HepG2 (cell line): ENCODE measurements around the gene HNRNPF. TPM values are rescaled to one million over a fixed set of nuclear protein-coding genes. Genes with fewer than 3 reads are reported as not detected.

Source experiments
- DMTF1 ChIP-seq: sonication (generic); formaldehyde crosslinking; IDR thresholded peaks from 2 replicates; pipeline ENCODE4 v1.4.0; 2020; ENCODE audit warnings: mild to moderate bottlenecking, missing genetic modification reagents
- GATAD2A ChIP-seq: IDR thresholded peaks from 2 replicates; pipeline ENCODE4 v1.6.1; 2016
- IKZF4 ChIP-seq: sonication (generic); formaldehyde crosslinking; IDR thresholded peaks from 2 replicates; pipeline ENCODE4 v1.5.1; 2020; ENCODE audit warnings: borderline replicate concordance, mild to moderate bottlenecking, low read depth, missing genetic modification reagents; ENCODE audit errors: not compliant biosample characterization
- MIER3 ChIP-seq: IDR thresholded peaks from 2 replicates; pipeline ENCODE4 v1.6.1; 2016; ENCODE audit warnings: missing compliant biosample characterization, borderline replicate concordance
- MXD1 ChIP-seq: sonication (generic); formaldehyde crosslinking; IDR thresholded peaks from 2 replicates; pipeline ENCODE4 v1.4.0; 2020; ENCODE audit warnings: mild to moderate bottlenecking, missing genetic modification reagents
- NFKBIZ ChIP-seq: IDR thresholded peaks from 2 replicates; pipeline ENCODE4 v1.6.1; 2018; ENCODE audit warnings: missing genetic modification reagents, missing compliant biosample characterization
- PRPF4 ChIP-seq: fragments of 200-400 bp; formaldehyde crosslinking; IDR thresholded peaks from 2 replicates; pipeline ENCODE4 v1.6.1; 2016; ENCODE audit warnings: low read length, low read depth; ENCODE audit not compliant: poor library complexity, severe bottlenecking
- REXO4 ChIP-seq: sonication (generic); formaldehyde crosslinking; IDR thresholded peaks from 2 replicates; pipeline ENCODE4 v1.8.0; 2022; ENCODE audit warnings: missing genetic modification reagents, mild to moderate bottlenecking, borderline replicate concordance
- SPEN ChIP-seq: sonication (generic); formaldehyde crosslinking; IDR thresholded peaks from 2 replicates; pipeline ENCODE4 v1.5.1; 2020; ENCODE audit warnings: low read depth, mild to moderate bottlenecking, missing genetic modification reagents
- SRSF4 ChIP-seq: fragments of 200-400 bp; formaldehyde crosslinking; IDR thresholded peaks from one replicate; pipeline ENCODE4 v1.6.1; 2018; ENCODE audit warnings: mild to moderate bottlenecking, low read depth, low read length, moderate library complexity; ENCODE audit not compliant: poor library complexity, severe bottlenecking
- TIGD3 ChIP-seq: sonication (generic); formaldehyde crosslinking; IDR thresholded peaks from 2 replicates; pipeline ENCODE4 v1.5.1; 2020; ENCODE audit warnings: mild to moderate bottlenecking, missing genetic modification reagents, borderline replicate concordance
- ZBTB14 ChIP-seq: sonication (generic); formaldehyde crosslinking; IDR thresholded peaks from 2 replicates; pipeline ENCODE4 v1.4.0; 2020; ENCODE audit warnings: missing genetic modification reagents
- ZNF224 ChIP-seq: sonication (generic); formaldehyde crosslinking; IDR thresholded peaks from 2 replicates; pipeline ENCODE4 v1.5.0; 2020; ENCODE audit warnings: mild to moderate bottlenecking, missing genetic modification reagents
- ZNF225 ChIP-seq: sonication (generic); formaldehyde crosslinking; IDR thresholded peaks from 2 replicates; pipeline ENCODE4 v1.4.0; 2020; ENCODE audit warnings: mild to moderate bottlenecking, missing genetic modification reagents
- ZNF234 ChIP-seq: sonication (generic); formaldehyde crosslinking; conservative IDR thresholded peaks from 2 replicates; pipeline ENCODE4 v1.5.1; 2020; ENCODE audit warnings: mild to moderate bottlenecking, missing genetic modification reagents
- ZNF24 ChIP-seq: fragments of 450-650 bp; IDR thresholded peaks from 2 replicates; pipeline ENCODE4 v1.6.1; 2017; ENCODE audit warnings: antibody characterized with exemption, mild to moderate bottlenecking
- ZNF484 ChIP-seq: sonication (generic); formaldehyde crosslinking; IDR thresholded peaks from 2 replicates; pipeline ENCODE4 v1.5.1; 2020; ENCODE audit warnings: mild to moderate bottlenecking, low read depth, missing genetic modification reagents, borderline replicate concordance
- polyA plus RNA-seq, 8 experiments: library from polyadenylated mRNA; depleted of rRNA in 3 of 8; stranded (reverse) in 7 of 8; unstranded in 1 of 8; fragments of >200 nt; fragmentation: Illumina TruSeq in 4 of 8; extraction: Trizol in 4 of 8; gene quantifications; 2 replicates each; pipeline versions ENCODE4 v1.2.1 to v1.2.3, GENCODE V29; 2011 to 2016; ENCODE audit warnings: low read depth in 4 of 8, missing spikeins in 1 of 8, mixed read lengths in 1 of 8; ENCODE audit not compliant: insufficient read depth in 1 of 8
- total RNA-seq, 5 experiments: library from RNA; depleted of rRNA; stranded (reverse); fragments of >200 nt; fragmentation: Illumina TruSeq; extraction: Trizol; gene quantifications; 2 replicates each; pipeline ENCODE4 v1.2.3, GENCODE V29; 2016; ENCODE audit warnings: low read depth in 1 of 5
- TF ChIP-seq, protein P1 (sequence below): sonication (generic); formaldehyde crosslinking; IDR thresholded peaks from 2 replicates; pipeline ENCODE4 v1.5.1; 2020; ENCODE audit warnings: missing genetic modification reagents, mild to moderate bottlenecking, borderline replicate concordance
- TF ChIP-seq, protein P2 (sequence below): sonication (generic); formaldehyde crosslinking; IDR thresholded peaks from 2 replicates; pipeline ENCODE4 v1.4.0; 2020; ENCODE audit warnings: low read depth, missing genetic modification reagents

HNRNPF gene
- total and polyA plus RNA-seq, 2 of the 13 experiments (the other 11 are each of a cell fraction or from before 2014, with no cell fraction given): 166 to 308 TPM

- TF ChIP-seq, protein P1, sequence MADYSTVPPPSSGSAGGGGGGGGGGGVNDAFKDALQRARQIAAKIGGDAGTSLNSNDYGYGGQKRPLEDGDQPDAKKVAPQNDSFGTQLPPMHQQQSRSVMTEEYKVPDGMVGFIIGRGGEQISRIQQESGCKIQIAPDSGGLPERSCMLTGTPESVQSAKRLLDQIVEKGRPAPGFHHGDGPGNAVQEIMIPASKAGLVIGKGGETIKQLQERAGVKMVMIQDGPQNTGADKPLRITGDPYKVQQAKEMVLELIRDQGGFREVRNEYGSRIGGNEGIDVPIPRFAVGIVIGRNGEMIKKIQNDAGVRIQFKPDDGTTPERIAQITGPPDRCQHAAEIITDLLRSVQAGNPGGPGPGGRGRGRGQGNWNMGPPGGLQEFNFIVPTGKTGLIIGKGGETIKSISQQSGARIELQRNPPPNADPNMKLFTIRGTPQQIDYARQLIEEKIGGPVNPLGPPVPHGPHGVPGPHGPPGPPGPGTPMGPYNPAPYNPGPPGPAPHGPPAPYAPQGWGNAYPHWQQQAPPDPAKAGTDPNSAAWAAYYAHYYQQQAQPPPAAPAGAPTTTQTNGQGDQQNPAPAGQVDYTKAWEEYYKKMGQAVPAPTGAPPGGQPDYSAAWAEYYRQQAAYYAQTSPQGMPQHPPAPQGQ (CRISPR knock-in tag): no peak
- TF ChIP-seq ZNF24: no peak
- TF ChIP-seq, protein P2, sequence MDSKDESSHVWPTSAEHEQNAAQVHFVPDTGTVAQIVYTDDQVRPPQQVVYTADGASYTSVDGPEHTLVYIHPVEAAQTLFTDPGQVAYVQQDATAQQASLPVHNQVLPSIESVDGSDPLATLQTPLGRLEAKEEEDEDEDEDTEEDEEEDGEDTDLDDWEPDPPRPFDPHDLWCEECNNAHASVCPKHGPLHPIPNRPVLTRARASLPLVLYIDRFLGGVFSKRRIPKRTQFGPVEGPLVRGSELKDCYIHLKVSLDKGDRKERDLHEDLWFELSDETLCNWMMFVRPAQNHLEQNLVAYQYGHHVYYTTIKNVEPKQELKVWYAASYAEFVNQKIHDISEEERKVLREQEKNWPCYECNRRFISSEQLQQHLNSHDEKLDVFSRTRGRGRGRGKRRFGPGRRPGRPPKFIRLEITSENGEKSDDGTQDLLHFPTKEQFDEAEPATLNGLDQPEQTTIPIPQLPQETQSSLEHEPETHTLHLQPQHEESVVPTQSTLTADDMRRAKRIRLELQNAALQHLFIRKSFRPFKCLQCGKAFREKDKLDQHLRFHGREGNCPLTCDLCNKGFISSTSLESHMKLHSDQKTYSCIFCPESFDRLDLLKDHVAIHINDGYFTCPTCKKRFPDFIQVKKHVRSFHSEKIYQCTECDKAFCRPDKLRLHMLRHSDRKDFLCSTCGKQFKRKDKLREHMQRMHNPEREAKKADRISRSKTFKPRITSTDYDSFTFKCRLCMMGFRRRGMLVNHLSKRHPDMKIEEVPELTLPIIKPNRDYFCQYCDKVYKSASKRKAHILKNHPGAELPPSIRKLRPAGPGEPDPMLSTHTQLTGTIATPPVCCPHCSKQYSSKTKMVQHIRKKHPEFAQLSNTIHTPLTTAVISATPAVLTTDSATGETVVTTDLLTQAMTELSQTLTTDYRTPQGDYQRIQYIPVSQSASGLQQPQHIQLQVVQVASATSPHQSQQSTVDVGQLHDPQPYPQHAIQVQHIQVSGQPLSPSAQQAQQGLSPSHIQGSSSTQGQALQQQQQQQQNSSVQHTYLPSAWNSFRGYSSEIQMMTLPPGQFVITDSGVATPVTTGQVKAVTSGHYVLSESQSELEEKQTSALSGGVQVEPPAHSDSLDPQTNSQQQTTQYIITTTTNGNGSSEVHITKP (CRISPR knock-in tag): no peak
- TF ChIP-seq REXO4 (CRISPR knock-in tag): no peak
- no peak for TF ChIP-seq SRSF4
- TF ChIP-seq TIGD3 (CRISPR knock-in tag): 0 out of 2 replicates have a peak, but pooled peaks have one; percentile 5
- TF ChIP-seq ZNF224: no peak
- no peak for TF ChIP-seq ZNF225 (CRISPR knock-in tag)
- no peak for TF ChIP-seq SPEN
- no peak for TF ChIP-seq NFKBIZ (CRISPR knock-in tag)
- no peak for TF ChIP-seq ZBTB14 (CRISPR knock-in tag)
- TF ChIP-seq ZNF484 (CRISPR knock-in tag): no peak
- no peak for TF ChIP-seq ZNF234
- no peak for TF ChIP-seq GATAD2A (CRISPR knock-in tag)
- TF ChIP-seq MIER3 (CRISPR knock-in tag): no peak
- no peak for TF ChIP-seq MXD1 (CRISPR knock-in tag)
- peak; percentile 77 for TF ChIP-seq PRPF4
- no peak for TF ChIP-seq IKZF4 (CRISPR knock-in tag)
- TF ChIP-seq DMTF1 (CRISPR knock-in tag): 0 out of 2 replicates have a peak, but pooled peaks have one; percentile 18
These were observed 11.0 kb upstream of the HNRNPF start (continued) for GRCh38 chr10:43419997-43420368.
